Lower lobe of right lung (tissue), 2 donors: ENCODE results near the gene HAPLN1. TPM values are rescaled to one million over a fixed set of nuclear protein-coding genes. Genes with fewer than 3 reads are reported as not detected.

Source experiments
- ATAC-seq, 2 donors: fragments of 200-7000 bp; cut with Tn5 transposase; one replicate each; pipeline ENCODE4 v1.9.1; 2020 to 2022; ENCODE audit warnings: mild to moderate bottlenecking in 2 of 2, moderate library complexity in 2 of 2
- DNase-seq: peaks from one replicate; pipeline ENCODE4 v3.0.0-alpha.2; 2020
- H3K27ac ChIP-seq: fragments of 200-600 bp; one replicate; pipeline ENCODE4 v1.8.0; 2022
- H3K27me3 ChIP-seq: fragments of 200-600 bp; one replicate; pipeline ENCODE4 v1.8.0; 2022; ENCODE audit warnings: low read depth
- H3K36me3 ChIP-seq: fragments of 200-600 bp; one replicate; pipeline ENCODE4 v1.8.0; 2022; ENCODE audit warnings: mild to moderate bottlenecking
- H3K4me1 ChIP-seq: fragments of 200-600 bp; one replicate; pipeline ENCODE4 v1.8.0; 2022
- H3K4me3 ChIP-seq: fragments of 200-600 bp; one replicate; pipeline ENCODE4 v1.8.0; 2022; ENCODE audit warnings: mild to moderate bottlenecking
- H3K9me3 ChIP-seq: fragments of 200-600 bp; one replicate; pipeline ENCODE4 v1.8.0; 2022
- CTCF ChIP-seq: fragments of 200-600 bp; IDR thresholded peaks from one replicate; pipeline ENCODE4 v1.8.0; 2022; ENCODE audit warnings: antibody characterized with exemption, mild to moderate bottlenecking
- intact Hi-C: fragments of 100-400 bp; cut with DNase I; formaldehyde crosslinking; loops from one replicate; pipeline ENCODE4 v1.11.0; 2022
- total RNA-seq: library from RNA; stranded (reverse); fragmentation: NEBNext Ultra II Directional; extraction: Animal tissue kit (Norgen Biotek cat#: 25700); gene quantifications from one replicate; pipeline ENCODE4 v1.2.1, GENCODE V29; 2021
- donor health status: DM: no; HTN: yes; CAD: no; lungs with severe emphysema.

The HAPLN1 gene
- total RNA-seq, 1 donor from 2014 or later: 0.21 TPM

- TF ChIP-seq CTCF: no peak
- Histone ChIP-seq H3K27ac (no peak overlapping the region), H3K9me3 (no peaks in the 10 kb centered on the region), H3K4me3 (no peak overlapping the region), H3K36me3 (no peaks in the 10 kb centered on the region), H3K27me3 (no peaks in the 10 kb centered on the region), H3K4me1 (no peaks in the 10 kb centered on the region)
- ATAC-seq (no peak), DNase-seq (no peak)
- intact Hi-C loops: no loop called here
These were observed 62.7 kb downstream of the HAPLN1 start for GRCh38 chr5:83657807-83658525.

GRCh38 chr5:83654427-83654994 lies 66.1 kb downstream of the HAPLN1 start:
- no peak overlapping the region for H3K4me3 ChIP-seq
- intact Hi-C loops: no loop called here
- no peak overlapping the region for H3K27ac ChIP-seq
- no peak for ATAC-seq
- H3K36me3 ChIP-seq: no peaks in the 10 kb centered on the region
- H3K27me3 ChIP-seq: no peaks in the 10 kb centered on the region
- no peaks in the 10 kb centered on the region for H3K4me1 ChIP-seq
- DNase-seq: no peak
- H3K9me3 ChIP-seq: no peaks in the 10 kb centered on the region
- TF ChIP-seq CTCF: no peak

- Histone ChIP-seq H3K4me1 (no peaks in the 10 kb centered on the region), H3K4me3 (no peak overlapping the region), H3K9me3 (no peaks in the 10 kb centered on the region), H3K27ac (no peak overlapping the region), H3K27me3 (no peaks in the 10 kb centered on the region), H3K36me3 (no peaks in the 10 kb centered on the region)
- ATAC-seq: no peak
- intact Hi-C loops: no loop called here
- no peak for TF ChIP-seq CTCF
- DNase-seq: no peak
These were observed 67.0 kb downstream of the HAPLN1 start for GRCh38 chr5:83653669-83654068.

GRCh38 chr5:83645936-83646335 lies 74.7 kb downstream of the HAPLN1 start:
- no peaks in the 10 kb centered on the region for H3K4me1 ChIP-seq
- H3K27ac ChIP-seq: no peak overlapping the region
- no peak overlapping the region for H3K4me3 ChIP-seq
- no peak for TF ChIP-seq CTCF
- no peak for DNase-seq
- no peaks in the 10 kb centered on the region for H3K9me3 ChIP-seq
- intact Hi-C loops: no loop called here
- no peak for ATAC-seq
- no peaks in the 10 kb centered on the region for H3K36me3 ChIP-seq
- no peaks in the 10 kb centered on the region for H3K27me3 ChIP-seq

GRCh38 chr5:83644301-83644700 lies 76.4 kb downstream of the HAPLN1 start:
- no peak overlapping the region for H3K4me3 ChIP-seq
- TF ChIP-seq CTCF: no peak
- no peaks in the 10 kb centered on the region for H3K27me3 ChIP-seq
- H3K4me1 ChIP-seq: no peaks in the 10 kb centered on the region
- no peak overlapping the region for H3K27ac ChIP-seq
- no peaks in the 10 kb centered on the region for H3K36me3 ChIP-seq
- no peak for DNase-seq
- no peaks in the 10 kb centered on the region for H3K9me3 ChIP-seq
- ATAC-seq: no peak
- intact Hi-C loops: no loop called here
